K562 (cell line): ENCODE measurements around the gene CYYR1. TPM values are rescaled to one million over a fixed set of nuclear protein-coding genes. Genes with fewer than 3 reads are reported as not detected.

Experiments
- ATAC-seq: fragments of 200-7000 bp; cut with Tn5 transposase; 3 replicates; pipeline ENCODE4 v1.9.1; 2020; ENCODE audit warnings: moderate library complexity
- BruUV-seq: library from RNA; stranded (reverse); fragments of 400-500 nt; replicated peaks from 2 replicates; lab custom pipeline; 2021; lab: Mats Ljungman, UMichigan
- CTCF ChIA-PET: fragments of 300-600 bp; formaldehyde crosslinking; extraction: SDS; loops from one replicate; lab custom pipeline; 2021; ENCODE audit warnings: low intra/inter-chr PET ratio; lab: Yijun Ruan, JAX
- POLR2A ChIA-PET: fragments of 300-600, 350-650 bp; sonication (Branson Sonifier 250); formaldehyde crosslinking; extraction: SDS; loops from one replicate; lab custom pipeline; 2021; ENCODE audit warnings: antibody characterized with exemption, inconsistent platforms; lab: Yijun Ruan, JAX
- DNase-seq, 4 experiments: peaks; one replicate each; pipeline versions ENCODE4 v3.0.0 to v3.0.0-alpha.2; 2011 to 2018; ENCODE audit warnings: low spot score in 3 of 4, mixed read lengths in 3 of 4; ENCODE audit errors: extremely low read depth in 1 of 4
- FAIRE-seq: peaks from 2 replicates; lab custom pipeline; 2011; peaks lifted over from hg19 to GRCh38; lab: Jason Lieb, UNC
- H2AFZ ChIP-seq: 2 replicates; pipeline ENCODE4 v1.6.0; 2011; ENCODE audit warnings: low read depth, low read length, control low read depth, inconsistent platforms
- H3K27ac ChIP-seq: fragments of 200-600 bp; 3 replicates; pipeline ENCODE4 v1.8.0; 2011; ENCODE audit warnings: low read depth, mild to moderate bottlenecking, control low read depth, inconsistent platforms, low read length, moderate library complexity, mixed read lengths; ENCODE audit errors: extremely low read depth
- H3K27me3 ChIP-seq, 2 experiments: fragments of 300-600 bp in 1 of 2; 2 replicates in 1 of 2; 3 replicates in 1 of 2; pipeline versions ENCODE4 v1.6.0 to v1.8.0; 2011; ENCODE audit warnings: inconsistent platforms in 2 of 2, low read length in 2 of 2, mild to moderate bottlenecking in 1 of 2, mixed read lengths in 1 of 2, moderate library complexity in 1 of 2; ENCODE audit not compliant: control insufficient read depth in 2 of 2, insufficient read depth in 2 of 2
- H3K36me3 ChIP-seq: fragments of 300-600 bp; 3 replicates; pipeline ENCODE4 v1.8.0; 2011; ENCODE audit warnings: mild to moderate bottlenecking, low read length, inconsistent platforms; ENCODE audit not compliant: control insufficient read depth, insufficient read depth
- H3K4me1 ChIP-seq, 2 experiments: fragments of 200-600 bp in 1 of 2; replicated peaks in 1 of 2; 2 replicates in 1 of 2; 3 replicates in 1 of 2; pipeline versions ENCODE4 v1.5.1 to v1.8.0; 2011; ENCODE audit warnings: inconsistent platforms in 2 of 2, low read length in 2 of 2, mild to moderate bottlenecking in 1 of 2, mixed read lengths in 1 of 2, moderate library complexity in 1 of 2; ENCODE audit not compliant: control insufficient read depth in 2 of 2, insufficient read depth in 2 of 2
- H3K4me2 ChIP-seq: 2 replicates; pipeline ENCODE4 v1.6.1; 2011; ENCODE audit warnings: low read length, control low read depth, inconsistent platforms, mixed read lengths; ENCODE audit not compliant: insufficient read depth
- H3K4me3 ChIP-seq: fragments of 200-600 bp; sonication (generic), shearing (Covaris generic); 2 replicates; pipeline ENCODE4 v1.5.1; 2016; ENCODE audit warnings: control low read depth, inconsistent platforms
- H3K79me2 ChIP-seq: fragments of 200-600 bp; 3 replicates; pipeline ENCODE4 v1.8.0; 2011; ENCODE audit warnings: low read length, inconsistent platforms; ENCODE audit not compliant: control insufficient read depth, insufficient read depth
- H3K9ac ChIP-seq, 2 experiments: 2 replicates each; pipeline versions ENCODE4 v1.6.0 to v1.6.1; 2011; ENCODE audit warnings: low read depth in 2 of 2, low read length in 2 of 2, control low read depth in 1 of 2, inconsistent platforms in 1 of 2, mild to moderate bottlenecking in 1 of 2, mixed read lengths in 1 of 2; ENCODE audit not compliant: insufficient read depth in 1 of 2
- H3K9me1 ChIP-seq: one replicate; pipeline ENCODE4 v1.6.0; 2011; ENCODE audit warnings: inconsistent platforms, mild to moderate bottlenecking, low read length, moderate library complexity; ENCODE audit not compliant: control insufficient read depth, insufficient read depth
- H3K9me3 ChIP-seq: replicated peaks from 2 replicates; pipeline ENCODE4 v1.5.1; 2011; ENCODE audit warnings: low read depth, low read length, inconsistent platforms; ENCODE audit not compliant: control insufficient read depth, insufficient read depth
- H4K20me1 ChIP-seq: replicated peaks from 2 replicates; pipeline ENCODE4 v1.6.1; 2011; ENCODE audit warnings: low read length, inconsistent platforms, mixed read lengths; ENCODE audit not compliant: control insufficient read depth, insufficient read depth
- ETV6 ChIP-seq, 3 experiments: fragments of 150-350 bp in 1 of 3; sonication (generic) in 1 of 3; formaldehyde crosslinking in 1 of 3; IDR thresholded peaks; 2 replicates each; pipeline versions ENCODE4 v1.6.1 to v1.8.0; 2014 to 2022; ENCODE audit warnings: borderline replicate concordance in 2 of 3, low read depth in 2 of 3, antibody characterized with exemption in 1 of 3, low read length in 1 of 3, mild to moderate bottlenecking in 1 of 3, missing genetic modification reagents in 1 of 3
- KLF16 ChIP-seq: IDR thresholded peaks from 2 replicates; pipeline ENCODE4 v1.6.1; 2016; ENCODE audit warnings: antibody characterized with exemption
- MYNN ChIP-seq, 2 experiments: sonication (generic); formaldehyde crosslinking in 1 of 2; IDR thresholded peaks; 2 replicates each; pipeline versions ENCODE4 v1.5.0 to v1.6.1; 2016 to 2020; ENCODE audit warnings: antibody characterized with exemption in 1 of 2, missing genetic modification reagents in 1 of 2
- NR2C2 ChIP-seq, 2 experiments: fragments of 200-800 bp in 1 of 2; sonication (Bioruptor generic) in 1 of 2; sonication (generic) in 1 of 2; formaldehyde crosslinking in 1 of 2; IDR thresholded peaks; 2 replicates each; pipeline versions ENCODE4 v1.6.1 to v1.8.0; 2016 to 2022; ENCODE audit warnings: mild to moderate bottlenecking in 1 of 2, missing compliant biosample characterization in 1 of 2, missing genetic modification characterization in 1 of 2, missing genetic modification reagents in 1 of 2
- PML ChIP-seq: IDR thresholded peaks from 2 replicates; pipeline ENCODE4 v1.6.1; 2012; ENCODE audit warnings: low read length, inconsistent platforms
- SP1 ChIP-seq: sonication (generic); formaldehyde crosslinking; IDR thresholded peaks from 2 replicates; pipeline ENCODE4 v1.8.1; 2022; ENCODE audit warnings: mild to moderate bottlenecking, missing genetic modification reagents
- STAT5A ChIP-seq: IDR thresholded peaks from 2 replicates; pipeline ENCODE4 v1.6.1; 2012; ENCODE audit warnings: low read length, inconsistent platforms, borderline replicate concordance
- TCF7 ChIP-seq: sonication (generic); IDR thresholded peaks from 2 replicates; pipeline ENCODE4 v1.6.1; 2016; ENCODE audit warnings: antibody characterized with exemption, borderline replicate concordance
- ZBED1 ChIP-seq: IDR thresholded peaks from 2 replicates; pipeline ENCODE4 v1.6.1; 2014
- ZNF140 ChIP-seq: fragments of 250-450 bp; sonication (Bioruptor Pico); IDR thresholded peaks from 2 replicates; pipeline ENCODE4 v1.8.0; 2021; ENCODE audit warnings: moderate library complexity, mild to moderate bottlenecking, inconsistent platforms
- ZNF24 ChIP-seq: fragments of 450-650 bp; IDR thresholded peaks from 2 replicates; pipeline ENCODE4 v1.6.1; 2016
- ZNF324 ChIP-seq: fragments of 250-450 bp; sonication (Bioruptor Pico); IDR thresholded peaks from 2 replicates; pipeline ENCODE4 v1.4.0; 2020; ENCODE audit warnings: mild to moderate bottlenecking
- WGBS: fragments of 100-300 bp; shearing (Covaris generic); methylation state at CpG from one replicate; pipeline ENCODE4 v1.1.6; 2016; ENCODE audit warnings: low coverage, mixed read lengths; ENCODE audit not compliant: insufficient coverage; ENCODE audit errors: missing lambda C conversion rate; 5-methylcytosine and 5-hydroxymethylcytosine counted together
- in situ Hi-C: fragments of 300-500 bp; cut with MboI; formaldehyde crosslinking; loops from 4 replicates; pipeline ENCODE4 v1.15.0; 2018; ENCODE audit warnings: inconsistent platforms, mixed read lengths
- intact Hi-C: fragments of 100-400 bp; cut with micrococcal nuclease; formaldehyde crosslinking; loops from 2 replicates; pipeline ENCODE4 v1.14.2; 2022
- polyA plus RNA-seq, 8 experiments: library from polyadenylated mRNA; depleted of rRNA in 4 of 8; stranded (reverse) in 5 of 8; unstranded in 3 of 8; fragments of >200 nt; fragmentation: Nextera tagmentation in 2 of 8; fragmentation: Illumina TruSeq in 1 of 8; extraction: Ambion mirVana in 2 of 8; extraction: Trizol in 1 of 8; gene quantifications; 2 replicates each; pipeline versions ENCODE4 v1.2.1 to v1.2.3, GENCODE V29; 2011 to 2014; ENCODE audit warnings: inconsistent platforms in 1 of 8, missing spikeins in 1 of 8
- total RNA-seq, 7 experiments: library from RNA; depleted of rRNA in 6 of 7; stranded (reverse); fragments of >200 nt in 6 of 7; fragmentation: Illumina TruSeq in 2 of 7; extraction: Trizol in 2 of 7; gene quantifications; 2 replicates each; pipeline versions ENCODE4 v1.2.1 to v1.2.3, GENCODE V29; 2011 to 2021; ENCODE audit warnings: low replicate concordance in 1 of 7
- TF ChIP-seq, protein P1 (sequence below): fragments of 200-800 bp; sonication (Bioruptor generic); IDR thresholded peaks from 2 replicates; pipeline ENCODE4 v1.6.1; 2017; ENCODE audit warnings: missing genetic modification characterization, missing compliant biosample characterization
- TF ChIP-seq, protein P2 (sequence below): IDR thresholded peaks from 2 replicates; pipeline ENCODE4 v1.6.1; 2011; ENCODE audit not compliant: insufficient read length; ENCODE audit errors: extremely low read depth
- TF ChIP-seq, protein P3 (sequence below): sonication (generic); formaldehyde crosslinking; IDR thresholded peaks from 2 replicates; pipeline ENCODE4 v1.9.0; 2022; ENCODE audit warnings: mild to moderate bottlenecking, missing genetic modification reagents

CYYR1 gene
- total and polyA plus RNA-seq, 9 of the 15 experiments (the other 6 are each of a cell fraction or from before 2014, with no cell fraction given), result not detected

DNA sequence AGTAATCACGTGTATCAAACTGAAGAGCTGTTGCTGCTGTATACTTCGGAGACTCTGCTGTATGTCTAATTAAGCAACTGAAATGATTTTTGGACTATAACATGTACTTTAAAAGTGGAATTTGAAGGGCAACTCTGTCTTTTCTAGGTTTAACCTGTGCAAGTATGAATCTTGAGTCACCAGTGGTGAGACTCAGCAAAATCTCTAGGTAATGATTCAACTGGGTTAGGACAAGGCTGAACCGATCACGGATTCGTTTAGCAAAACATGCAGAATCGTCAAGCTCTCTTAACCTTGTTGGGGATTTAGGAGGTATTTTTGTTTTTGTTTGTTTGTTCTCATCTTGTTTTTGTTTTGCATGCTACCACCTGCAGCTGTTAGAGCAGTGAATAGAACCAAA lies 149.6 kb downstream of the CYYR1 start (continued):
- TF ChIP-seq MYNN (IDR thresholded peaks at IDR 0.05) (no peak), MYNN (CRISPR knock-in tag; IDR thresholded peaks at IDR 0.05) (no peak), TCF7 (no peak), NR2C2 (CRISPR knock-in tag; IDR thresholded peaks at IDR 0.05) (no peak), NR2C2 (tag; IDR thresholded peaks at IDR 0.05) (no peak)

DNA sequence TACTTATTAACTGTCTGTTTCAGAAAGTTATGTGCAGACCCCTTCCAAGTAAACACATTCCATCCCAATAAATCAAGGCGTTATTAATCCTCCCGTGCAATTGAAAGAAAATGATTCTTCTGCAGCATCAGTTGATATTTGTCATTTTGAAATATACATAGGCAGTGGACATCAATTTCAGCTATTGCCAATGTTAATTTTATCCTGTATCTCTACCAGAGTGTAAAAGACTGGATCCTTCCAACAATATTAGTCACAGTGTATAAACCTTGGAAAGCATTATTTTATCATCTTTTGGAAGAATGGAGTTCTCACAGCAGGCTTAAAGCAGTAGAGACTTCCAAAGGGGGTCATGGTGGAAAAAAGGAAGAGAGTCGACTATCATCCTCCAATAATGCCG lies 150.4 kb downstream of the CYYR1 start:
- no peak overlapping the region for H3K27ac ChIP-seq
- no peaks in the 10 kb centered on the region for H3K79me2 ChIP-seq
- POLR2A ChIA-PET, result no interaction called here
- ATAC-seq (no peak), DNase-seq (no peak), FAIRE-seq (no peak)
- H3K4me3 ChIP-seq, result no peak overlapping the region
- H3K9me3 ChIP-seq, result no peaks in the 10 kb centered on the region; the same call in 1 of the 2 replicates
- no peak overlapping the region for H3K4me2 ChIP-seq
- no peaks in the 10 kb centered on the region for H4K20me1 ChIP-seq
- intact Hi-C loops (no loop called here), in situ Hi-C loops (no loop called here)
- H3K9ac ChIP-seq, result no peak overlapping the region
- WGBS, result 3% methylated on average over 3 of the region's 4 CpGs
- no peaks in the 10 kb centered on the region for H3K9me1 ChIP-seq
- TF ChIP-seq, protein P1, sequence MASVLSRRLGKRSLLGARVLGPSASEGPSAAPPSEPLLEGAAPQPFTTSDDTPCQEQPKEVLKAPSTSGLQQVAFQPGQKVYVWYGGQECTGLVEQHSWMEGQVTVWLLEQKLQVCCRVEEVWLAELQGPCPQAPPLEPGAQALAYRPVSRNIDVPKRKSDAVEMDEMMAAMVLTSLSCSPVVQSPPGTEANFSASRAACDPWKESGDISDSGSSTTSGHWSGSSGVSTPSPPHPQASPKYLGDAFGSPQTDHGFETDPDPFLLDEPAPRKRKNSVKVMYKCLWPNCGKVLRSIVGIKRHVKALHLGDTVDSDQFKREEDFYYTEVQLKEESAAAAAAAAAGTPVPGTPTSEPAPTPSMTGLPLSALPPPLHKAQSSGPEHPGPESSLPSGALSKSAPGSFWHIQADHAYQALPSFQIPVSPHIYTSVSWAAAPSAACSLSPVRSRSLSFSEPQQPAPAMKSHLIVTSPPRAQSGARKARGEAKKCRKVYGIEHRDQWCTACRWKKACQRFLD (CRISPR knock-in tag), result no peak
- TF ChIP-seq ZNF324 (CRISPR knock-in tag), result no peak
- TF ChIP-seq, protein P2, sequence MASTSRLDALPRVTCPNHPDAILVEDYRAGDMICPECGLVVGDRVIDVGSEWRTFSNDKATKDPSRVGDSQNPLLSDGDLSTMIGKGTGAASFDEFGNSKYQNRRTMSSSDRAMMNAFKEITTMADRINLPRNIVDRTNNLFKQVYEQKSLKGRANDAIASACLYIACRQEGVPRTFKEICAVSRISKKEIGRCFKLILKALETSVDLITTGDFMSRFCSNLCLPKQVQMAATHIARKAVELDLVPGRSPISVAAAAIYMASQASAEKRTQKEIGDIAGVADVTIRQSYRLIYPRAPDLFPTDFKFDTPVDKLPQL, result no peak
- no peak for TF ChIP-seq PML
- no peak for TF ChIP-seq KLF16
- TF ChIP-seq ZBED1, result no peak
- no peak for TF ChIP-seq ZNF140 (CRISPR knock-in tag)
- TF ChIP-seq, protein P3, sequence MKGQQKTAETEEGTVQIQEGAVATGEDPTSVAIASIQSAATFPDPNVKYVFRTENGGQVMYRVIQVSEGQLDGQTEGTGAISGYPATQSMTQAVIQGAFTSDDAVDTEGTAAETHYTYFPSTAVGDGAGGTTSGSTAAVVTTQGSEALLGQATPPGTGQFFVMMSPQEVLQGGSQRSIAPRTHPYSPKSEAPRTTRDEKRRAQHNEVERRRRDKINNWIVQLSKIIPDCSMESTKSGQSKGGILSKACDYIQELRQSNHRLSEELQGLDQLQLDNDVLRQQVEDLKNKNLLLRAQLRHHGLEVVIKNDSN, result no peak
- no peak for TF ChIP-seq SP1 (CRISPR knock-in tag)
- TF ChIP-seq STAT5A, result no peak
- no peak for TF ChIP-seq ZNF24
- TF ChIP-seq ETV6 (IDR thresholded peaks at IDR 0.05; ENCODE audit: borderline replicate concordance in 1 of 2, low read depth in 2 of 2, low read length in 1 of 2), result no peak
- TF ChIP-seq ETV6 (CRISPR knock-in tag; IDR thresholded peaks at IDR 0.05; ENCODE audit: borderline replicate concordance), result no peak
- no peaks in the 10 kb centered on the region for H3K27me3 ChIP-seq
- CTCF ChIA-PET, result no interaction called here
- H3K36me3 ChIP-seq, result no peaks in the 10 kb centered on the region
- no peak overlapping the region for H2AFZ ChIP-seq
- no peaks in the 10 kb centered on the region for H3K4me1 ChIP-seq
- no TSS peak for BruUV-seq
